T-helper 2 cell treated with Interferon-gamma antibody and Interleukin-4, amounts not matched to agents 100 ng/mL and 5 ng/mL, for 36 hours (primary cell): ENCODE measurements around the gene CT47B1. TPM values are rescaled to one million over a fixed set of nuclear protein-coding genes. Genes with fewer than 3 reads are reported as not detected.
"Not testable (repeated sequence)": the region's sequence is repeated elsewhere in the genome, so short reads cannot be mapped to it uniquely, and the experiment has no call there.

Experiments used
- intact Hi-C: fragments of 100-400 bp; cut with micrococcal nuclease; formaldehyde crosslinking; loops from one replicate; pipeline ENCODE4 v1.15.1; 2023
- total RNA-seq: library from RNA; stranded (reverse); gene quantifications from 2 replicates; pipeline ENCODE4 v1.2.3, GENCODE V29; 2022

The CT47B1 gene
- total RNA-seq, result not detected in 2 replicates

- intact Hi-C loops, result not testable (repeated sequence)
These were observed at the start of gene CT47B1 for GRCh38 chrX:120875766-120876165. Gene CT47B1 (minus strand): TSS chrX:120875866. CDS start chrX:120875670, 196 bp downstream.

- intact Hi-C loops, result no loop called here
These were observed 748 bp downstream of the CT47B1 start for GRCh38 chrX:120874678-120875557.

DNA sequence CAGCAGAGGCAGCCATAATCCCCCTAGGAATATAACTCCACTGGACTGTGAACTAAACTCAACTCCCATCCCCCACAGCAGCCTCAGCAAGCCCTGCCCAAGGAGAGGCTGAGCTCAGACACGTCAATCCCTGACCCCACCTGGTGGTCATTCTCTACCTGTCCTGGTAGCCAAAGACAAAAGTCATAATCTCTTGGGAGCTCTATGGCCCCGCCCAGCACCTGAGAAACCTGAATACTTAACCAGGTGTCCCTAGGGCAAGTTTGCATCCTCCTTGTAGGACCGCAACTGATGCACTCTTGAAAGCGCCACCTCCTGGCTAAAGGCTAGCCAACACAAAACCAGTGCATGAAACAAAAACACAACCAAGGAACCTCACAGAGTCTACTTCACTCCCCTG lies 18.4 kb downstream of the CT47B1 start:
- intact Hi-C loops, result no loop called here

DNA sequence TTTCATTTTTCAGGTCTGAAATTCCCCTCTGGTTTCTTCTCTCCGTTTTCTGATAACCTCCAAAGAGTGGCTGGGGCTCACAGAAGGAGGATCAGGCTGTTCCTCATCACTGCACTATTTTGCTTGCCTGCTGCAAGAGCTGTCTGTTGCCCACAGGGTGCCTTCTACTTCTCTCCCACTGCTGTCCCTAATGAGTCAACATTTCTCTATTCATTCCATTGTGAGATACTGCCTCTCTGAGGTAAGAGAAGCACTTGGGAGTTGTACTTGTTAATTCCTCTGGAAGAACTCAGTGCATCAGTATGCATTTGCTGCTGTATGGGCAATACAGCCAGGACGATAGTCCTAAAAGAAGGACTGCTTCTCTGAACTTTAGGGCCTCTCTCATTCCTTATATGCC lies 34.8 kb downstream of the CT47B1 start:
- intact Hi-C loops, result no loop called here

GRCh38 chrX:120839491-120839890 lies 36.2 kb downstream of the CT47B1 start:
- intact Hi-C loops, result no loop called here

DNA sequence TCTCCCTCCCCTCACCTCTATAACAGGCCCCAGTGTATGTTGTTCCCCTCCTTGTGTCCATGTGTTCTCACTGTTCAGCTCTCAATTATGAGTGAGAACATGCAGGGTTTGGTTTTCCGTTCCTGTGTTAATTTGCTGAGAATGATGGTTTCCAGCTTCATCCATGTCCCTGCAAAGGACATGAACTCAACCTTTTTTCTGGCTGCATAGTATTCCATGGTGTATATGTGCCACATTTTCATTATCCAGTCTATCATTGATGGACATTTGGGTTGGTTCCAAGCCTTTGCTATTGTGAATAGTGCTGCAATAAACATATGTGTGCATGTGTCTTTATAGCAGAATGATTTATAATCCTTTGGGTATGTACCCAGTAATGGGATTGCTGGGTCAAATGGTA lies 48.5 kb downstream of the CT47B1 start:
- intact Hi-C loops, result not testable (repeated sequence)

DNA sequence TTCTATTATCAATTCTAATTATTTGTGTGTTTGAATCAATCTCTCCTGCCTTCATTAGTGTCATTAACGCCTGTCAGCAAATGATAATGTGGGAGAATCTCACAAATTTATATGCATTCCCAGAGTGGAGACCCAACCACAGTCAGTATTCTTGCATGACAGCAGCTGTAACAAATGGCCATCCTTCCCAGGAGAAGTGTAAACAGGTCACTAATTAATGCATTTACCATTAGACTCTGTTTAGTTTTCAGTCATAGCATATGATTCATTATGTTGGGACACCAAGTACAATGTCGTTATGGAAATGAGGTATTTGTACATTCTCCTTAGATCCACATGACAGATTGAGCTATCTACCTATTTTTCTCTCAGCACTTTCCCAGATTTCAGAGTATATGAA lies 50.5 kb downstream of the CT47B1 start:
- intact Hi-C loops, result no loop called here

- intact Hi-C loops, result no loop called here
These were observed 51.6 kb downstream of the CT47B1 start for GRCh38 chrX:120824021-120824420.

DNA sequence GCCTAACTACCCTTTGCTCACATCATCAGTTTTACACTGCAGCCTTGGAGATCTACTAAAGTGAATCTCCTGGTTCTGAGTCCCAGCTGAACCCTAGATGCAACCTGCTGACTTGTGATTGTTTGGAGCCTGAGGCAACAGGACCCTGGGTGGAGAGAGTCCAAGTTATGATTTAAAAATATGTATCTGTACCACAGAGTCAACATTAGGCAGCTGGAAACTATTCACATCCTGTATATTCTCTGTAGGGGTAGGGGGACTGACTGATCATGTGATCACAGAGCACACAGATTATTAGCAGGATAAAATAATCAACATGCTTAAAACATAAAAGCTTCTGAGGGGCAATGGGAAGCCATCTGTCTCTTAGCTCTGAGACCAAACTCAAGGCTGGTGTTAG lies 52.1 kb downstream of the CT47B1 start:
- intact Hi-C loops, result no loop called here

Other genes with a start within 250 kb of the CT47B1 start
- 26.5 and 27.8 TPM in 2 replicates for gene C1GALT1C1, start 245.8 kb downstream of the CT47B1 start, total RNA-seq
- gene CT47A11, start 61.3 kb upstream of the CT47B1 start, total RNA-seq, result not detected in 2 replicates
- not detected in 2 replicates for gene CT47A10, start 66.2 kb upstream of the CT47B1 start, total RNA-seq
- not detected in 2 replicates for gene CT47A9, start 71.0 kb upstream of the CT47B1 start, total RNA-seq
- not detected in 2 replicates for gene CT47A8, start 75.9 kb upstream of the CT47B1 start, total RNA-seq
- not detected in 2 replicates for gene CT47A7, start 80.7 kb upstream of the CT47B1 start, total RNA-seq
- not detected in 2 replicates for gene CT47A6, start 85.6 kb upstream of the CT47B1 start, total RNA-seq
- gene CT47A5, start 90.5 kb upstream of the CT47B1 start, total RNA-seq, result not detected in 2 replicates
- gene CT47A4, start 95.3 kb upstream of the CT47B1 start, total RNA-seq, result not detected in 2 replicates
- gene CT47A3, start 100.2 kb upstream of the CT47B1 start, total RNA-seq, result not detected in 2 replicates
- gene CT47A2, start 105.1 kb upstream of the CT47B1 start, total RNA-seq, result not detected in 2 replicates
- gene CT47A1, start 109.9 kb upstream of the CT47B1 start, total RNA-seq, result not detected in 2 replicates
- gene GLUD2, start 171.7 kb upstream of the CT47B1 start, total RNA-seq, result 0.25 and 0.30 TPM in 2 replicates